Esophagus squamous epithelium (tissue), 5 donors: Measurements from ENCODE around the gene URGCP. TPM values are rescaled to one million over a fixed set of nuclear protein-coding genes. Genes with fewer than 3 reads are reported as not detected.

Source experiments
- DNase-seq: peaks from one replicate; lab custom pipeline; 2025; lab: John Stamatoyannopoulos, UW
- H3K27ac ChIP-seq, 4 donors: fragments of 200-600 bp; sonication (generic); one replicate each; pipeline ENCODE4 v1.5.1; 2016 to 2019; ENCODE audit warnings: mild to moderate bottlenecking in 1 of 4
- H3K27me3 ChIP-seq, 4 donors: fragments of 200-600 bp; sonication (generic); 1 replicate in 3 of 4; 2 replicates in 1 of 4; pipeline versions ENCODE4 v1.5.1 to v1.6.0; 2017 to 2021; ENCODE audit warnings: antibody characterized with exemption in 1 of 4
- H3K36me3 ChIP-seq, 3 donors: fragments of 200-600 bp; sonication (generic); one replicate each; pipeline ENCODE4 v1.5.1; 2016 to 2019
- H3K4me1 ChIP-seq, 3 donors: fragments of 200-600 bp; sonication (generic); one replicate each; pipeline ENCODE4 v1.5.1; 2017 to 2019
- H3K4me3 ChIP-seq, 4 donors: fragments of 200-600 bp; sonication (generic); 1 replicate in 3 of 4; 2 replicates in 1 of 4; pipeline ENCODE4 v1.5.1; 2016 to 2019; ENCODE audit warnings: mild to moderate bottlenecking in 2 of 4, moderate library complexity in 1 of 4
- H3K9me3 ChIP-seq, 3 donors: fragments of 200-600 bp; sonication (generic); one replicate each; pipeline ENCODE4 v1.5.1; 2016 to 2019
- CTCF ChIP-seq, 6 experiments: fragments of 450-650 bp in 4 of 6; fragments of 200-600 bp in 2 of 6; sonication (generic) in 2 of 6; IDR thresholded peaks; one replicate each; pipeline ENCODE4 v1.5.1; 2016 to 2019; ENCODE audit warnings: antibody characterized with exemption in 6 of 6, mild to moderate bottlenecking in 4 of 6, moderate library complexity in 4 of 6
- POLR2A ChIP-seq, 4 donors: fragments of 450-650 bp; IDR thresholded peaks; one replicate each; pipeline ENCODE4 v1.6.1; 2017; ENCODE audit warnings: antibody characterized with exemption in 4 of 4, mild to moderate bottlenecking in 4 of 4, moderate library complexity in 3 of 4
- WGBS, 2 donors: methylation state at CpG; one replicate each; pipeline ENCODE4 v1.1.5; 2018; 5-methylcytosine and 5-hydroxymethylcytosine counted together
- intact Hi-C: fragments of 100-400 bp; cut with DNase I; formaldehyde crosslinking; loops from one replicate; pipeline ENCODE4 v1.15.0; 2022
- total RNA-seq, 4 donors: library from RNA; depleted of rRNA; stranded (reverse); fragments of >200 nt; gene quantifications; one replicate each; pipeline ENCODE4 v1.1.0, GENCODE V29; 2016
- donor health status: DM: yes; HTN: yes; CAD: no.

The URGCP gene
- total RNA-seq, 4 donors from 2014 or later = 18.3 to 22.8 (median 21.1) TPM

DNA sequence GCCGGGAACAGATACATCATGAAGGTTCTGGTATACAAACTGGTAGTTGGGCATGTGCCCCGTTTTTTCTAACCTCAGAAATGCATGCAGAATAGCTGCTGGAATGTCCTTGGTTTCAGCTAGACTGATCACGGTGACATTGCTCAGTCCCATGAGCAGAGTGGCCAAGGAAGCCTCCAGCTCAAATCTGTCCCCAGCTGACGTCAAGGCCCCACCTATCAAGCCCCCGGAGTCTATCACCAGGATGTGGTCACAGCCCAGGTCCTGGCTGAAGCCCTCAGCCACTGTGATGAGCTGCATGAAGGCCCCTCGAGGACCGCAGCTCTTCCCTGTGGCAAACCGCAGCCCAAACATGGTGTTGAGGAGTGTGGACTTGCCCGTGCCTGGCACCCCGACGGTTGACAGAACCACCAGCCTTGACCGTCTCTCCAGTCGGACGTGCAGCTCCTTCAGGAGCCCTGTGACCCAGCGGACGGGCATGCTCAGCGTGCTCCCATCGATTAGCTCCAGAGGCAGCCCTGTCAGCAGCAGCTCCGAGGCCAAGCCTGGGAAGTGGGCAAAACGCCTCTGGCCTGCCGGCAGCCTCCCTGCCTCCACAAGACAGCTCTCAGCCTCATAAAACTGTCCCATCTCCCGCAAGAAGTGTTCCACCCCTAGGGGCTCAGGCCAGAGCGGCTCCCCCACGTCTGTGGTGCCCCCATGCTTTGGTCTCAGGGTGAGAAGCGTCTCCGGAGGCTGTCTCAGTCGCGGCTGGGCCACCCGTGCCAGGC, 29.2 kb downstream of the URGCP start:
- intact Hi-C loops = no loop called here
- no peak for DNase-seq
- H3K27ac ChIP-seq = no peak overlapping the region
- TF ChIP-seq POLR2A (IDR thresholded peaks at IDR 0.05) = no peak
- no peak for TF ChIP-seq CTCF (IDR thresholded peaks at IDR 0.05)
- WGBS, 2 donors = 76 to 86% methylated on average over 5 of the region's 29 CpGs
- peaks cover 9 to 45% (median 16%) of the 10 kb centered on the region in 3 donors for H3K4me1 ChIP-seq
- H3K27me3 ChIP-seq = no peaks in the 10 kb centered on the region
- no peaks in the 10 kb centered on the region for H3K9me3 ChIP-seq
- H3K36me3 ChIP-seq = peaks cover 33 to 75% (median 34%) of the 10 kb centered on the region in 3 donors
- no peak overlapping the region for H3K4me3 ChIP-seq

DNA sequence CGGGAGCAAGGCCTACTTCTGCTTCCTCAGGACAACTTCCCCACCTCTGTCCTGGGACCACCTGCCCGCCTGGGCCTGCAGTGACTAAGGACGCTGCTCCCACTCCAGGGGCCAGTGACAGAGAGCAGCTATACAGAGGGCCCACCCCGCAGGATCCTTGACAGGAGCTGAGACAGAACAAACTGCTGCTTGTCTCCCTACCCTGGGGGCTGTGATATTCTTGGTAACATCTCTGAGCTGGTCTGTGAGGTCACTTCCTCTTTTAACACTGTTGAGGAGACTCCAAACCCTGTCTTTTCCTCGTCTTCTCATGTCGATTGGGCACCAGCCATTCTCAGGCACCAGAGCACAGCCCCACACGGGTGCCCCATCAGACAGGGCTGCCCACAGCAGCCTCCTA, 30.2 kb downstream of the URGCP start:
- no peak overlapping the region for H3K27ac ChIP-seq
- no peaks in the 10 kb centered on the region for H3K27me3 ChIP-seq
- 80 to 85% methylated on average over 4 to 5 of the region's 7 CpGs for WGBS, 2 donors
- TF ChIP-seq CTCF (IDR thresholded peaks at IDR 0.05) (no peak), POLR2A (IDR thresholded peaks at IDR 0.05) (no peak)
- intact Hi-C loops = no loop called here
- no peaks in the 10 kb centered on the region for H3K9me3 ChIP-seq
- H3K4me3 ChIP-seq = no peak overlapping the region
- peaks cover 33 to 65% (median 34%) of the 10 kb centered on the region in 3 donors for H3K36me3 ChIP-seq
- peaks cover 13 to 52% (median 21%) of the 10 kb centered on the region in 3 donors for H3K4me1 ChIP-seq
- no peak for DNase-seq

DNA sequence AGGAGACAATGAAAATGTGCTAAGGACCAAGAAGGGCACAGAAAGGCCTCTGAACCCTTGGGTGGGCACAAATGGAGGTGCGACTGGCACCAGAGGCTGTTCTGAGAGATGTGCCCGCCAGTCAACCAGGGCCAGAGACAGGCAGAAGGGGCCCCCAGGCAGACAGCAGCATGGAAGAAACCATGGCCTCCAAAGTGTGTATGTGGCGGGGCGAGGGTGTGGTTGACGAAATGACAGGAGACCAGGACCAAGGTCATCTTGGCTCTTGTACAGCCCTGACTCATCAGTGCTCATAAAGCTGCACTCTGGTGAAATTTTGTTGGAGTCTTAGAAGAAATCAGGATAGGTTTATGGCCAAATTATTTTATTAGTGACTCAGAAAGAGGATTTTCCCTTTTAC, 33.1 kb downstream of the URGCP start:
- Histone ChIP-seq H3K27me3 (no peaks in the 10 kb centered on the region), H3K36me3 (peaks cover 23 to 36% (median 24%) of the 10 kb centered on the region in 3 donors), H3K4me1 (peaks cover 15 to 48% (median 34%) of the 10 kb centered on the region in 3 donors), H3K9me3 (no peaks in the 10 kb centered on the region), H3K4me3 (no peak overlapping the region), H3K27ac (peak overlapping the region; percentile 82 to 89 (median 87))
- no peak for DNase-seq
- TF ChIP-seq POLR2A (IDR thresholded peaks at IDR 0.05) (no peak), CTCF (IDR thresholded peaks at IDR 0.05) (no peak)
- 53 to 61% methylated on average over 5 of the region's 5 CpGs for WGBS, 2 donors
- intact Hi-C loops = no loop called here

GRCh38 chr7:43872406-43873110, 33.8 kb downstream of the URGCP start:
- Histone ChIP-seq H3K4me3 (no peak overlapping the region), H3K9me3 (no peaks in the 10 kb centered on the region), H3K27ac (peak overlapping the region; percentile 82 to 89 (median 87)), H3K27me3 (no peaks in the 10 kb centered on the region), H3K4me1 (peaks cover 18 to 55% (median 39%) of the 10 kb centered on the region in 3 donors), H3K36me3 (peaks cover 17 to 32% (median 18%) of the 10 kb centered on the region in 3 donors)
- WGBS, 2 donors = 25 to 30% methylated on average over 6 of the region's 7 CpGs
- TF ChIP-seq CTCF (IDR thresholded peaks at IDR 0.05) = no peak
- TF ChIP-seq POLR2A (IDR thresholded peaks at IDR 0.05) = no peak
- intact Hi-C loops = no loop called here
- no peak for DNase-seq

- Histone ChIP-seq H3K9me3 (no peaks in the 10 kb centered on the region), H3K27me3 (no peaks in the 10 kb centered on the region), H3K27ac (no peak overlapping the region), H3K4me3 (no peak overlapping the region), H3K4me1 (peaks cover 18 to 55% (median 39%) of the 10 kb centered on the region in 3 donors), H3K36me3 (peaks cover 5 to 32% (median 10%) of the 10 kb centered on the region in 3 donors)
- TF ChIP-seq CTCF (IDR thresholded peaks at IDR 0.05) = no peak
- no peak for TF ChIP-seq POLR2A (IDR thresholded peaks at IDR 0.05)
- intact Hi-C loops = no loop called here
- DNase-seq = no peak
- WGBS, 2 donors = 84 to 95% methylated on average over 3 of the region's 3 CpGs
Observed at GRCh38 chr7:43871064-43871463, 35.3 kb downstream of the URGCP start.
